Erythroblast (primary cell): ENCODE data around the gene PTEN.

Experiments
- GATA1 ChIP-seq: IDR thresholded peaks from 2 replicates; pipeline ENCODE4 v1.6.1; 2011; ENCODE audit warnings: low read depth, mild to moderate bottlenecking, control low read depth, low read length, moderate library complexity
- POLR2A ChIP-seq: IDR thresholded peaks from 2 replicates; pipeline ENCODE4 v1.6.1; 2011; ENCODE audit warnings: mild to moderate bottlenecking, low read length

- TF ChIP-seq POLR2A (no peak), GATA1 (no peak)
Observed at GRCh38 chr10:88012641-88013040, 149.2 kb downstream of the PTEN start.
